ENCODE results near the gene HIPK1. TPM values are rescaled to one million over a fixed set of nuclear protein-coding genes. Genes with fewer than 3 reads are reported as not detected.
"Not testable (repeated sequence)": the region's sequence is repeated elsewhere in the genome, so short reads cannot be mapped to it uniquely, and the experiment has no call there.

HIPK1 gene
- total RNA-seq, 1 donor from 2014 or later, result 108 TPM

GRCh38 chr1:113940365-113941244 lies 11.5 kb downstream of the HIPK1 start:
- H3K27me3 Mint-ChIP-seq (ENCODE audit: low read depth), result no peaks in the 10 kb centered on the region
- peaks cover 68% of the 10 kb centered on the region for H3K36me3 Mint-ChIP-seq (ENCODE audit: low read depth)
- H3K27ac Mint-ChIP-seq, result peak overlapping the region; percentile 83
- peaks cover 66% of the 10 kb centered on the region for H3K4me1 Mint-ChIP-seq (ENCODE audit: low read depth)
- no peak for DNase-seq (ENCODE audit: low spot score)
- peak overlapping the region; percentile 57 for H3K4me3 Mint-ChIP-seq (ENCODE audit: low read depth)
- peaks cover 9% of the 10 kb centered on the region for H3K9me3 Mint-ChIP-seq
- intact Hi-C loops (cut with micrococcal nuclease), result loop anchor here (1.0 kb wide), 1 partner anchor 9 kb away; no protein-coding TSS in a partner anchor

GRCh38 chr1:113941245-113941559 lies 12.1 kb downstream of the HIPK1 start:
- Mint-ChIP-seq H3K36me3 (ENCODE audit: low read depth) (peaks cover 68% of the 10 kb centered on the region), H3K9me3 (peaks cover 9% of the 10 kb centered on the region), H3K4me1 (ENCODE audit: low read depth) (peaks cover 65% of the 10 kb centered on the region), H3K27ac (peak overlapping the region; percentile 83), H3K27me3 (ENCODE audit: low read depth) (no peaks in the 10 kb centered on the region), H3K4me3 (ENCODE audit: low read depth) (no peak overlapping the region)
- intact Hi-C loops (cut with micrococcal nuclease), result no loop called here
- no peak for DNase-seq (ENCODE audit: low spot score)

GRCh38 chr1:113942527-113942926 lies 13.4 kb downstream of the HIPK1 start:
- H3K27ac Mint-ChIP-seq, result no peak overlapping the region
- H3K27me3 Mint-ChIP-seq (ENCODE audit: low read depth), result no peaks in the 10 kb centered on the region
- H3K36me3 Mint-ChIP-seq (ENCODE audit: low read depth), result peaks cover 72% of the 10 kb centered on the region
- intact Hi-C loops (cut with micrococcal nuclease), result no loop called here
- H3K4me1 Mint-ChIP-seq (ENCODE audit: low read depth), result peaks cover 70% of the 10 kb centered on the region
- no peak overlapping the region for H3K4me3 Mint-ChIP-seq (ENCODE audit: low read depth)
- peaks cover 9% of the 10 kb centered on the region for H3K9me3 Mint-ChIP-seq
- no peak for DNase-seq (ENCODE audit: low spot score)

GRCh38 chr1:113943028-113943811 lies 14.1 kb downstream of the HIPK1 start:
- H3K27me3 Mint-ChIP-seq (ENCODE audit: low read depth), result no peaks in the 10 kb centered on the region
- H3K9me3 Mint-ChIP-seq, result peaks cover 9% of the 10 kb centered on the region
- H3K4me3 Mint-ChIP-seq (ENCODE audit: low read depth), result no peak overlapping the region
- H3K27ac Mint-ChIP-seq, result peak overlapping the region; percentile 49
- no peak for DNase-seq (ENCODE audit: low spot score)
- intact Hi-C loops (cut with micrococcal nuclease), result no loop called here
- H3K36me3 Mint-ChIP-seq (ENCODE audit: low read depth), result peaks cover 71% of the 10 kb centered on the region
- H3K4me1 Mint-ChIP-seq (ENCODE audit: low read depth), result peaks cover 68% of the 10 kb centered on the region

GRCh38 chr1:113945329-113945728 lies 16.2 kb downstream of the HIPK1 start:
- intact Hi-C loops (cut with micrococcal nuclease), result no loop called here
- peaks cover 54% of the 10 kb centered on the region for H3K4me1 Mint-ChIP-seq (ENCODE audit: low read depth)

GRCh38 chr1:113946112-113946511 lies 17.0 kb downstream of the HIPK1 start:
- Mint-ChIP-seq H3K4me3 (ENCODE audit: low read depth) (peak overlapping the region; percentile 1), H3K9me3 (peaks cover 9% of the 10 kb centered on the region), H3K4me1 (ENCODE audit: low read depth) (peaks cover 46% of the 10 kb centered on the region), H3K27me3 (ENCODE audit: low read depth) (no peaks in the 10 kb centered on the region), H3K27ac (no peak overlapping the region), H3K36me3 (ENCODE audit: low read depth) (peaks cover 70% of the 10 kb centered on the region)
- DNase-seq (ENCODE audit: low spot score), result no peak
- intact Hi-C loops (cut with micrococcal nuclease), result no loop called here

More at GRCh38 chr1:113945329-113945728, 16.2 kb downstream of the HIPK1 start:
- Mint-ChIP-seq H3K4me3 (ENCODE audit: low read depth) (no peak overlapping the region), H3K9me3 (peaks cover 9% of the 10 kb centered on the region), H3K36me3 (ENCODE audit: low read depth) (peaks cover 74% of the 10 kb centered on the region), H3K27ac (no peak overlapping the region), H3K27me3 (ENCODE audit: low read depth) (no peaks in the 10 kb centered on the region)
- no peak for DNase-seq (ENCODE audit: low spot score)

GRCh38 chr1:113946678-113947387 lies 17.7 kb downstream of the HIPK1 start:
- Mint-ChIP-seq H3K9me3 (peaks cover 9% of the 10 kb centered on the region), H3K4me3 (ENCODE audit: low read depth) (peak overlapping the region; percentile 63), H3K27ac (peak overlapping the region; percentile 74), H3K36me3 (ENCODE audit: low read depth) (peaks cover 74% of the 10 kb centered on the region), H3K4me1 (ENCODE audit: low read depth) (peaks cover 49% of the 10 kb centered on the region), H3K27me3 (ENCODE audit: low read depth) (no peaks in the 10 kb centered on the region)
- intact Hi-C loops (cut with micrococcal nuclease), result no loop called here
- no peak for DNase-seq (ENCODE audit: low spot score)

- H3K4me1 Mint-ChIP-seq (ENCODE audit: low read depth), result peaks cover 52% of the 10 kb centered on the region
- H3K4me3 Mint-ChIP-seq (ENCODE audit: low read depth), result peak overlapping the region; percentile 63
- no peaks in the 10 kb centered on the region for H3K27me3 Mint-ChIP-seq (ENCODE audit: low read depth)
- peaks cover 71% of the 10 kb centered on the region for H3K36me3 Mint-ChIP-seq (ENCODE audit: low read depth)
- intact Hi-C loops (cut with micrococcal nuclease), result no loop called here
- peak overlapping the region; percentile 74 for H3K27ac Mint-ChIP-seq
- DNase-seq (ENCODE audit: low spot score), result no peak
- peaks cover 9% of the 10 kb centered on the region for H3K9me3 Mint-ChIP-seq
These were observed 18.4 kb downstream of the HIPK1 start for GRCh38 chr1:113947388-113948107.

- Mint-ChIP-seq H3K27ac (peak overlapping the region; percentile 38), H3K36me3 (ENCODE audit: low read depth) (peaks cover 74% of the 10 kb centered on the region), H3K4me1 (ENCODE audit: low read depth) (peaks cover 52% of the 10 kb centered on the region)
- intact Hi-C loops (cut with micrococcal nuclease); DNase-seq (ENCODE audit: low spot score); H3K9me3 Mint-ChIP-seq; H3K27me3 Mint-ChIP-seq (ENCODE audit: low read depth); H3K4me3 Mint-ChIP-seq (ENCODE audit: low read depth): not testable (repeated sequence)
These were observed 19.0 kb downstream of the HIPK1 start for GRCh38 chr1:113948151-113948550.

- DNase-seq (ENCODE audit: low spot score), result no peak
- Mint-ChIP-seq H3K36me3 (ENCODE audit: low read depth) (peaks cover 74% of the 10 kb centered on the region), H3K27me3 (ENCODE audit: low read depth) (no peaks in the 10 kb centered on the region), H3K4me1 (ENCODE audit: low read depth) (peaks cover 53% of the 10 kb centered on the region), H3K27ac (no peak overlapping the region), H3K9me3 (peaks cover 5% of the 10 kb centered on the region), H3K4me3 (ENCODE audit: low read depth) (no peak overlapping the region)
- intact Hi-C loops (cut with micrococcal nuclease), result no loop called here
These were observed 19.9 kb downstream of the HIPK1 start for GRCh38 chr1:113949007-113949406.

GRCh38 chr1:113950908-113951307 lies 21.8 kb downstream of the HIPK1 start:
- no peaks in the 10 kb centered on the region for H3K9me3 Mint-ChIP-seq
- no peak for DNase-seq (ENCODE audit: low spot score)
- H3K36me3 Mint-ChIP-seq (ENCODE audit: low read depth), result peaks cover 74% of the 10 kb centered on the region
- intact Hi-C loops (cut with micrococcal nuclease), result no loop called here
- H3K4me1 Mint-ChIP-seq (ENCODE audit: low read depth), result peaks cover 56% of the 10 kb centered on the region
- H3K4me3 Mint-ChIP-seq (ENCODE audit: low read depth), result no peak overlapping the region
- H3K27me3 Mint-ChIP-seq (ENCODE audit: low read depth), result no peaks in the 10 kb centered on the region
- H3K27ac Mint-ChIP-seq, result no peak overlapping the region

- peaks cover 76% of the 10 kb centered on the region for H3K36me3 Mint-ChIP-seq (ENCODE audit: low read depth)
- H3K4me1 Mint-ChIP-seq (ENCODE audit: low read depth), result peaks cover 52% of the 10 kb centered on the region
- DNase-seq (ENCODE audit: low spot score), result no peak
- intact Hi-C loops (cut with micrococcal nuclease), result no loop called here
- H3K27ac Mint-ChIP-seq, result peak overlapping the region; percentile 5
- H3K27me3 Mint-ChIP-seq (ENCODE audit: low read depth), result no peaks in the 10 kb centered on the region
- no peak overlapping the region for H3K4me3 Mint-ChIP-seq (ENCODE audit: low read depth)
- no peaks in the 10 kb centered on the region for H3K9me3 Mint-ChIP-seq
These were observed 22.6 kb downstream of the HIPK1 start for GRCh38 chr1:113951719-113952118.

Data from activated T-helper 2 cell treated with anti-CD3 and anti-CD28 coated beads, Interferon-gamma antibody, Interleukin-2, Interleukin-4, amounts not matched to agents 10 μg/mL and 5 μg/mL and 100 μg/mL, durations not matched to agents 14 hours and 24 hours and 36 hours (primary cell).